Fibroblast of lung (primary cell): ENCODE data around the gene GDF9. TPM values are rescaled to one million over a fixed set of nuclear protein-coding genes. Genes with fewer than 3 reads are reported as not detected.

Experiments
- DNase-seq, 2 donors: peaks; one replicate each; pipeline versions ENCODE4 v3.0.0 to v3.0.0-alpha.2; 2010; ENCODE audit warnings: low read depth in 2 of 2
- H2AFZ ChIP-seq: 2 replicates; pipeline ENCODE4 v1.5.1; 2012; ENCODE audit warnings: low read length, control low read depth, inconsistent platforms
- H3K27ac ChIP-seq: 2 replicates; pipeline ENCODE4 v1.5.1; 2011; ENCODE audit warnings: low read length, control low read depth; ENCODE audit not compliant: insufficient read depth
- H3K27me3 ChIP-seq: 2 replicates; pipeline ENCODE4 v1.5.1; 2011; ENCODE audit warnings: mild to moderate bottlenecking, low read length; ENCODE audit not compliant: control insufficient read depth, insufficient read depth
- H3K36me3 ChIP-seq: 2 replicates; pipeline ENCODE4 v1.5.1; 2011; ENCODE audit warnings: low read length; ENCODE audit not compliant: control insufficient read depth, insufficient read depth
- H3K4me1 ChIP-seq: 2 replicates; pipeline ENCODE4 v1.5.1; 2011; ENCODE audit warnings: low read length; ENCODE audit not compliant: control insufficient read depth, insufficient read depth; ENCODE audit errors: extremely low read depth
- H3K4me2 ChIP-seq: 2 replicates; pipeline ENCODE4 v1.5.1; 2011; ENCODE audit warnings: low read length, control low read depth; ENCODE audit not compliant: insufficient read depth; ENCODE audit errors: extremely low read depth
- H3K4me3 ChIP-seq, 4 experiments: fragments of 200-600 bp in 1 of 4; sonication (generic) in 1 of 4; replicated peaks in 1 of 4; 2 replicates each; pipeline ENCODE4 v1.5.1; 2011 to 2016; ENCODE audit warnings: low read length in 4 of 4, low read depth in 3 of 4, mild to moderate bottlenecking in 3 of 4, control low read depth in 2 of 4, inconsistent platforms in 1 of 4, mixed read lengths in 1 of 4; ENCODE audit not compliant: insufficient read depth in 1 of 4; ENCODE audit errors: control extremely low read depth in 1 of 4
- H3K79me2 ChIP-seq: 2 replicates; pipeline ENCODE4 v1.5.1; 2012; ENCODE audit warnings: mild to moderate bottlenecking, low read length, inconsistent platforms; ENCODE audit not compliant: control insufficient read depth, insufficient read depth
- H3K9ac ChIP-seq: 2 replicates; pipeline ENCODE4 v1.5.1; 2011; ENCODE audit warnings: mild to moderate bottlenecking, low read length, control low read depth; ENCODE audit not compliant: insufficient read depth
- H3K9me3 ChIP-seq: 2 replicates; pipeline ENCODE4 v1.5.1; 2012; ENCODE audit warnings: low read depth, low read length; ENCODE audit not compliant: control insufficient read depth, insufficient read depth
- H4K20me1 ChIP-seq: 2 replicates; pipeline ENCODE4 v1.5.1; 2011; ENCODE audit warnings: low read length; ENCODE audit not compliant: control insufficient read depth, insufficient read depth; ENCODE audit errors: extremely low read depth
- EZH2 ChIP-seq: IDR thresholded peaks from 2 replicates; pipeline ENCODE4 v1.5.1; 2012; ENCODE audit warnings: low read length, control low read depth, mild to moderate bottlenecking; ENCODE audit errors: missing control alignments
- polyA plus RNA-seq, 2 donors: library from polyadenylated mRNA; depleted of rRNA in 1 of 2; stranded (reverse) in 1 of 2; unstranded in 1 of 2; fragments of >200 nt; gene quantifications; 2 replicates each; pipeline ENCODE4 v1.2.1, GENCODE V29; 2011 to 2012; ENCODE audit warnings: missing spikeins in 1 of 2
- total RNA-seq: library from RNA; depleted of rRNA; stranded (reverse); fragments of >200 nt; gene quantifications from 2 replicates; pipeline ENCODE4 v1.2.1, GENCODE V29; 2014
- TF ChIP-seq, protein P1 (sequence below), 2 donors: IDR thresholded peaks in 1 of 2; conservative IDR thresholded peaks in 1 of 2; 1 replicate in 1 of 2; 2 replicates in 1 of 2; pipeline ENCODE4 v1.5.1; 2011 to 2012; ENCODE audit warnings: low read length in 2 of 2, control low read depth in 1 of 2, inconsistent platforms in 1 of 2, low read depth in 1 of 2, mild to moderate bottlenecking in 1 of 2

Gene GDF9
- total and polyA plus RNA-seq, 2 donors (not counting 1 experiment from before 2014, with no cell fraction given) = 0.11 to 0.17 TPM

DNA sequence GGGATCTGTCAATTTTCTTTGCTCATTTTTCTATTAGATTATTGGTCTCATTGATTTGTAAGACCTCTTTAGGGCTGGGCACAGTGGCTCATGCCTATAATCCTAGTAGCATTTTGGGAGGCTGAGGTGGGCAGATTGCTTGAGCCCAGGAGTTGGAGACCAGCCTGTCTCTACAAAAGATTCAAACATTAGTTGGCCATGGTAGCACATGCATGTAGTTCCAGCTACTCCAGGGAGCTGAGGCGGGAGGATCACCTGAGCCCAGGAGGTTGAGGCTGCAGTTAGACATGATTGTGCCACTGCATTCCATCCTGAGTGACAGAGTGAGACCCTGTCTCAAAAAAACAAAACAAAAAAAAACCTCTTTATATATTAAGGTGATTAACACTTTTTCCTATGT is 29.4 kb downstream of the GDF9 start:
- TF ChIP-seq EZH2 = no peak
- TF ChIP-seq, protein P1, sequence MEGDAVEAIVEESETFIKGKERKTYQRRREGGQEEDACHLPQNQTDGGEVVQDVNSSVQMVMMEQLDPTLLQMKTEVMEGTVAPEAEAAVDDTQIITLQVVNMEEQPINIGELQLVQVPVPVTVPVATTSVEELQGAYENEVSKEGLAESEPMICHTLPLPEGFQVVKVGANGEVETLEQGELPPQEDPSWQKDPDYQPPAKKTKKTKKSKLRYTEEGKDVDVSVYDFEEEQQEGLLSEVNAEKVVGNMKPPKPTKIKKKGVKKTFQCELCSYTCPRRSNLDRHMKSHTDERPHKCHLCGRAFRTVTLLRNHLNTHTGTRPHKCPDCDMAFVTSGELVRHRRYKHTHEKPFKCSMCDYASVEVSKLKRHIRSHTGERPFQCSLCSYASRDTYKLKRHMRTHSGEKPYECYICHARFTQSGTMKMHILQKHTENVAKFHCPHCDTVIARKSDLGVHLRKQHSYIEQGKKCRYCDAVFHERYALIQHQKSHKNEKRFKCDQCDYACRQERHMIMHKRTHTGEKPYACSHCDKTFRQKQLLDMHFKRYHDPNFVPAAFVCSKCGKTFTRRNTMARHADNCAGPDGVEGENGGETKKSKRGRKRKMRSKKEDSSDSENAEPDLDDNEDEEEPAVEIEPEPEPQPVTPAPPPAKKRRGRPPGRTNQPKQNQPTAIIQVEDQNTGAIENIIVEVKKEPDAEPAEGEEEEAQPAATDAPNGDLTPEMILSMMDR (conservative IDR thresholded peaks at IDR 0.05 in 1 of 2, IDR thresholded peaks at IDR 0.05 in 1 of 2; ENCODE audit: low read depth in 1 of 2, low read length in 2 of 2) = no peak

DNA sequence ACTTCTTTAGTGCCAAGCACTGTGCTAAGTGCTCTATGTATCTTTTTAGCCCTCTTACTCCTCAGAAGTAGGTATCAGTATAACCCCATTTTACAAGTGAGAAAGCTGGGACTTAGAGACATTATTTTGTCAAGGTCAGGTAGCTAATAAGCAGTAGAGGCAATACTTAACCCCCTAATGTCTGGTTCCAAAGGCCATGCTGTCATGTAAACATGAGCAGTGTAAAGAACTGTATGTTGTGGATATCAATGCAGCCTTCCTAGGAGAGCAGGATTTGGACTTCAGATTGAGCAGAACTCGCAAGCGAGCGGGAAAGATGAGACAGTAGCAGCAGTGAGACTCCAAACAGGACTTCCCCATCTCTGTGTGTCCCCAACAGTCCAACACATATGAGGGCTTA is 32.2 kb downstream of the GDF9 start:
- DNase-seq = no peak
- Histone ChIP-seq H3K36me3 (no peaks in the 10 kb centered on the region), H3K4me1 (peaks cover 6% of the 10 kb centered on the region)

More for the DNA sequence above, 29.4 kb downstream of the GDF9 start:
- H3K4me2 ChIP-seq = no peak overlapping the region
- no peak overlapping the region for H3K27ac ChIP-seq
- H3K27me3 ChIP-seq = no peaks in the 10 kb centered on the region
- no peaks in the 10 kb centered on the region for H3K36me3 ChIP-seq
- H3K9ac ChIP-seq = no peak overlapping the region
- H2AFZ ChIP-seq = no peak overlapping the region
- H4K20me1 ChIP-seq = no peaks in the 10 kb centered on the region
- H3K79me2 ChIP-seq = no peaks in the 10 kb centered on the region
- H3K4me3 ChIP-seq = no peak overlapping the region
- peaks cover 13% of the 10 kb centered on the region for H3K4me1 ChIP-seq
- no peaks in the 10 kb centered on the region for H3K9me3 ChIP-seq
- DNase-seq = no peak

DNA sequence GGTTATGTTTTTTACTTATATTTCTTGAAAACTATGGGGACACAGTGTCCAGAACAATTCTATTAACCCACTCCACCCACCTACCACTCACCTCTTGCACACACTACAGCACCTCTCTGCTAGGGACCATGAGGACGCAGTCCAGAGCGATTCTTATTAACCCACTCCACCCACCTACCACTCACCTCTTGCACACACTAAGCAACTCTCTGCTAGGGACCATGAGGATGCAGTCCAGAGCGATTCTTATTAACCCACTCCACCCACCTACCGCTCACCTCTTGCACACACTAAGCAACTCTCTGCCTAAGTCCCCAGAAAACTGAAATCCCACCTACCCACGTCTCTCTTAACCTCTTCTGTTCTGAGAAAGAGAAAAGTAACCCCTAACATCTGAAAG is 33.7 kb downstream of the GDF9 start:
- Histone ChIP-seq H3K9ac (no peak overlapping the region), H3K79me2 (no peaks in the 10 kb centered on the region), H3K9me3 (no peaks in the 10 kb centered on the region), H2AFZ (no peak overlapping the region), H3K36me3 (no peaks in the 10 kb centered on the region), H3K4me1 (peaks cover 6% of the 10 kb centered on the region), H4K20me1 (no peaks in the 10 kb centered on the region), H3K27me3 (no peaks in the 10 kb centered on the region), H3K4me2 (no peak overlapping the region), H3K27ac (no peak overlapping the region), H3K4me3 (no peak overlapping the region)
- TF ChIP-seq EZH2 = no peak
- TF ChIP-seq, protein P1 (conservative IDR thresholded peaks at IDR 0.05 in 1 of 2, IDR thresholded peaks at IDR 0.05 in 1 of 2; ENCODE audit: low read depth in 1 of 2, low read length in 2 of 2) = no peak
- no peak for DNase-seq

More for the DNA sequence above, 32.2 kb downstream of the GDF9 start:
- Histone ChIP-seq H3K27ac (no peak overlapping the region), H3K9me3 (no peaks in the 10 kb centered on the region), H3K27me3 (no peaks in the 10 kb centered on the region), H3K4me2 (no peak overlapping the region), H3K9ac (no peak overlapping the region), H4K20me1 (no peaks in the 10 kb centered on the region), H3K4me3 (no peak overlapping the region), H3K79me2 (no peaks in the 10 kb centered on the region), H2AFZ (no peak overlapping the region)
- TF ChIP-seq, protein P1 (conservative IDR thresholded peaks at IDR 0.05 in 1 of 2, IDR thresholded peaks at IDR 0.05 in 1 of 2; ENCODE audit: low read depth in 1 of 2, low read length in 2 of 2) = no peak
- no peak for TF ChIP-seq EZH2
